Fibroblast of lung (primary cell): ENCODE results near the gene SORD. TPM values are rescaled to one million over a fixed set of nuclear protein-coding genes. Genes with fewer than 3 reads are reported as not detected.

Source experiments
- DNase-seq, 2 donors: peaks; one replicate each; pipeline versions ENCODE4 v3.0.0 to v3.0.0-alpha.2; 2010; ENCODE audit warnings: low read depth in 2 of 2
- H2AFZ ChIP-seq: 2 replicates; pipeline ENCODE4 v1.5.1; 2012; ENCODE audit warnings: low read length, control low read depth, inconsistent platforms
- H3K27ac ChIP-seq: 2 replicates; pipeline ENCODE4 v1.5.1; 2011; ENCODE audit warnings: low read length, control low read depth; ENCODE audit not compliant: insufficient read depth
- H3K27me3 ChIP-seq: 2 replicates; pipeline ENCODE4 v1.5.1; 2011; ENCODE audit warnings: mild to moderate bottlenecking, low read length; ENCODE audit not compliant: control insufficient read depth, insufficient read depth
- H3K36me3 ChIP-seq: 2 replicates; pipeline ENCODE4 v1.5.1; 2011; ENCODE audit warnings: low read length; ENCODE audit not compliant: control insufficient read depth, insufficient read depth
- H3K4me1 ChIP-seq: 2 replicates; pipeline ENCODE4 v1.5.1; 2011; ENCODE audit warnings: low read length; ENCODE audit not compliant: control insufficient read depth, insufficient read depth; ENCODE audit errors: extremely low read depth
- H3K4me2 ChIP-seq: 2 replicates; pipeline ENCODE4 v1.5.1; 2011; ENCODE audit warnings: low read length, control low read depth; ENCODE audit not compliant: insufficient read depth; ENCODE audit errors: extremely low read depth
- H3K4me3 ChIP-seq, 4 experiments: fragments of 200-600 bp in 1 of 4; sonication (generic) in 1 of 4; replicated peaks in 1 of 4; 2 replicates each; pipeline ENCODE4 v1.5.1; 2011 to 2016; ENCODE audit warnings: low read length in 4 of 4, low read depth in 3 of 4, mild to moderate bottlenecking in 3 of 4, control low read depth in 2 of 4, inconsistent platforms in 1 of 4, mixed read lengths in 1 of 4; ENCODE audit not compliant: insufficient read depth in 1 of 4; ENCODE audit errors: control extremely low read depth in 1 of 4
- H3K79me2 ChIP-seq: 2 replicates; pipeline ENCODE4 v1.5.1; 2012; ENCODE audit warnings: mild to moderate bottlenecking, low read length, inconsistent platforms; ENCODE audit not compliant: control insufficient read depth, insufficient read depth
- H3K9ac ChIP-seq: 2 replicates; pipeline ENCODE4 v1.5.1; 2011; ENCODE audit warnings: mild to moderate bottlenecking, low read length, control low read depth; ENCODE audit not compliant: insufficient read depth
- H3K9me3 ChIP-seq: 2 replicates; pipeline ENCODE4 v1.5.1; 2012; ENCODE audit warnings: low read depth, low read length; ENCODE audit not compliant: control insufficient read depth, insufficient read depth
- H4K20me1 ChIP-seq: 2 replicates; pipeline ENCODE4 v1.5.1; 2011; ENCODE audit warnings: low read length; ENCODE audit not compliant: control insufficient read depth, insufficient read depth; ENCODE audit errors: extremely low read depth
- CTCF ChIP-seq, 2 donors: IDR thresholded peaks in 1 of 2; conservative IDR thresholded peaks in 1 of 2; 1 replicate in 1 of 2; 2 replicates in 1 of 2; pipeline ENCODE4 v1.5.1; 2011 to 2012; ENCODE audit warnings: low read length in 2 of 2, control low read depth in 1 of 2, inconsistent platforms in 1 of 2, low read depth in 1 of 2, mild to moderate bottlenecking in 1 of 2
- EZH2 ChIP-seq: IDR thresholded peaks from 2 replicates; pipeline ENCODE4 v1.5.1; 2012; ENCODE audit warnings: low read length, control low read depth, mild to moderate bottlenecking; ENCODE audit errors: missing control alignments
- polyA plus RNA-seq, 2 donors: library from polyadenylated mRNA; depleted of rRNA in 1 of 2; stranded (reverse) in 1 of 2; unstranded in 1 of 2; fragments of >200 nt; gene quantifications; 2 replicates each; pipeline ENCODE4 v1.2.1, GENCODE V29; 2011 to 2012; ENCODE audit warnings: missing spikeins in 1 of 2
- total RNA-seq: library from RNA; depleted of rRNA; stranded (reverse); fragments of >200 nt; gene quantifications from 2 replicates; pipeline ENCODE4 v1.2.1, GENCODE V29; 2014

The SORD gene
- total and polyA plus RNA-seq, 2 donors (not counting 1 experiment from before 2014, with no cell fraction given), result 8.9 to 13.0 TPM

- H3K9ac ChIP-seq, result no peak overlapping the region
- H3K9me3 ChIP-seq, result no peaks in the 10 kb centered on the region
- no peak overlapping the region for H3K4me3 ChIP-seq
- no peaks in the 10 kb centered on the region for H3K36me3 ChIP-seq
- DNase-seq, result no peak
- H3K27ac ChIP-seq, result no peak overlapping the region
- no peak overlapping the region for H3K4me2 ChIP-seq
- H3K27me3 ChIP-seq, result peaks cover 17% of the 10 kb centered on the region
- H2AFZ ChIP-seq, result no peak overlapping the region
- no peaks in the 10 kb centered on the region for H4K20me1 ChIP-seq
- H3K79me2 ChIP-seq, result no peaks in the 10 kb centered on the region
- H3K4me1 ChIP-seq, result no peaks in the 10 kb centered on the region
- TF ChIP-seq EZH2 (no peak), CTCF (conservative IDR thresholded peaks at IDR 0.05 in 1 of 2, IDR thresholded peaks at IDR 0.05 in 1 of 2; ENCODE audit: low read depth in 1 of 2, low read length in 2 of 2) (no peak)
Observed at GRCh38 chr15:45105586-45105985, 82.6 kb downstream of the SORD start.

DNA sequence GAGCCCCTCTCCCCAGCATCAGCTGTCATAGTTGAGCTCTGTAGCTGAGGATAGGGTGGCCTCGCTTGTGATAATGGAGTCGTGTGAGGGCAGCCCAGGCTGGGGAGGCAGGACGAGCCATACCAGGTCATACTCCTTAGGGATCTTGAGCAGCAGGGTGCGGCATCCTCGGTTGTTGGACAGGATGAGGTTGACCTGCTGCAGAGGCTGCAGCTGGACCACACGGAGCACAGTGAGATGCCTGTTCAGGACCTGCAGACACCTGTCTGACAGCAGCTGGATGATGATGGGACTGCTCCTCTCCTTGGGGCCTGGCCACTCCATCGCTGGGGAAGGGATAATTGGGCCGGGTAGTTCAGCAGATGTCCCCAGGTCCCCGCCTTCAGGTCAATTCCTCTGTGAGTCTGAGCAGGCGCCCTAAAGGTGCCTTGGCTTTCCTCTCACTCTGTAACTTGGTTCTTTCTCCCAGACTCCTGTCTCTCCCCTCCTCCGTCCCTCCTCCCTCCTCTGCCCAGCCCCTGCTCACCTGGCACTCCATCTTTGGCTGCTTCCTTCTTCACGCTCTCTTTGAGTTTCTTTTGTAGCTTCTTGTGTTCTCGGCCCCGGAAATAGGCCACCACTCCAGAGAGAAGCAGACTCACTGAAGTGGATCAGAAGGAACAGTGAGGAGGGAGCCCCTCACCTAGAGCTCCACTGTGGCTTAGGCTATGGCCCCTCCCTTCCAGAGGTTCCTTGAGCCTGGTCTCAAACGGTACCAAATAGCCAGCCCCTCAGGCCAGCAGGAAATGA lies 83.2 kb downstream of the SORD start:
- H3K4me1 ChIP-seq, result no peaks in the 10 kb centered on the region
- H3K27me3 ChIP-seq, result peaks cover 19% of the 10 kb centered on the region

More for the DNA sequence above, 83.2 kb downstream of the SORD start:
- Histone ChIP-seq H2AFZ (no peak overlapping the region), H3K9ac (no peak overlapping the region), H3K4me2 (no peak overlapping the region), H3K27ac (no peak overlapping the region), H3K9me3 (no peaks in the 10 kb centered on the region), H3K36me3 (no peaks in the 10 kb centered on the region), H3K4me3 (no peak overlapping the region), H3K79me2 (no peaks in the 10 kb centered on the region), H4K20me1 (no peaks in the 10 kb centered on the region)
- TF ChIP-seq CTCF (conservative IDR thresholded peaks at IDR 0.05 in 1 of 2, IDR thresholded peaks at IDR 0.05 in 1 of 2; ENCODE audit: low read depth in 1 of 2, low read length in 2 of 2), result no peak
- TF ChIP-seq EZH2, result no peak
- no peak for DNase-seq
